Ovary (tissue), 3 donors: ENCODE measurements around the gene RNF214.

Source experiments
- CTCF ChIP-seq, 3 donors: fragments of 450-650 bp in 2 of 3; fragments of 200-600 bp in 1 of 3; IDR thresholded peaks; one replicate each; pipeline versions ENCODE4 v1.5.1 to v1.8.0; 2016 to 2022; ENCODE audit warnings: antibody characterized with exemption in 3 of 3, mild to moderate bottlenecking in 1 of 3
- POLR2A ChIP-seq: fragments of 450-650 bp; IDR thresholded peaks from one replicate; pipeline ENCODE4 v1.6.1; 2017; ENCODE audit warnings: antibody characterized with exemption, mild to moderate bottlenecking, moderate library complexity
- donor health status: DM: no; HTN: no; CAD: no.

GRCh38 chr11:117334896-117335295, 102.4 kb downstream of the RNF214 start:
- TF ChIP-seq CTCF (IDR thresholded peaks at IDR 0.05), result no peak
- no peak for TF ChIP-seq POLR2A
